Non-pigmented ciliary epithelial cell (primary cell): ENCODE results near the gene TMLHE.
"Not testable (repeated sequence)": the region's sequence is repeated elsewhere in the genome, so short reads cannot be mapped to it uniquely, and the experiment has no call there.

Experiments used
- DNase-seq: peaks from one replicate; pipeline ENCODE4 v3.0.0-alpha.2; 2010; ENCODE audit warnings: low read depth

Gene TMLHE

DNA sequence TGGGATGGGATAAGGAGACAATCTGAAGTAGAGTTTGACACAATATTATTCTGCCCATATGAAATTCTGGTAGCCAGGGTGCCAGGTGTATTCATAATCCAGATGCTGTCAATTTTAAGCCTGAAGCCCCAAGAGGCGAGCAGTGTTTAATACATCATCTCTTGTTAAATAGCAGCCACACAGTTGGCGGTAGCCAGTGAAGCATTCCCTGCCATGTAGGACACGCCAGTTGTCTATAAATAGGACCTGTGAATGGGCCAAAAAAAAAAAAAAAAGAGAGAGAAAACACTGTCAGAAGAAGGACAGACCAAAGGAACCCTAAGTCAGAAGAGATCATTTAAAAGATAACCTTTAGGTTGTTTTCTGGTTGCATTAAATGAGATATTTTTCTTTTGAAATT, 121.3 kb downstream of the TMLHE start:
- DNase-seq: not testable (repeated sequence)

DNA sequence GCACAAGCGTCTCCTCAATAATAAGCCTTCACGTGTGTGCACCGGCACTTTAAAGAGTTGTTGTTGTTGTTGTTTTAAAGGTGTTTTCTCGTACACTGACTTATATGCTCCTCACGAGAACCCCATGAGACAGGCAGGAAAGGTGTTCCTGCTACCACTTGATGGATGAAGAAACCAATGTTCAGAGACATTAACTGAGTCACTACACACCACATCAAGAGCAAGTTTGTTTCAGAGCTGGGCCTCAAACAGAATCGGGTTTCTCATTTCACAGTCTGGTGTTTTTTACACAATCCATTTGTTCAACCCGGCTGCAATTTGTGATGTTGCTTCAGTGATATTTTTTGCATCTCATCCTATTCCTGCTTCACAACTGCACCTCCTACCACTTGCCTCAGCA, 135.6 kb downstream of the TMLHE start:
- not testable (repeated sequence) for DNase-seq

GRCh38 chrX:155466269-155466938, 146.3 kb downstream of the TMLHE start:
- not testable (repeated sequence) for DNase-seq

- DNase-seq: not testable (repeated sequence)
Observed at GRCh38 chrX:155460501-155460900, 152.3 kb downstream of the TMLHE start.

- not testable (repeated sequence) for DNase-seq
Observed at GRCh38 chrX:155458471-155458870, 154.3 kb downstream of the TMLHE start, which contains the start of gene F8A3. TSS of gene F8A3 (minus strand) at chrX:155458620. CDS start at chrX:155458600, 20 bp downstream.

GRCh38 chrX:155457761-155458447, 154.8 kb downstream of the TMLHE start:
- DNase-seq: not testable (repeated sequence)

DNA sequence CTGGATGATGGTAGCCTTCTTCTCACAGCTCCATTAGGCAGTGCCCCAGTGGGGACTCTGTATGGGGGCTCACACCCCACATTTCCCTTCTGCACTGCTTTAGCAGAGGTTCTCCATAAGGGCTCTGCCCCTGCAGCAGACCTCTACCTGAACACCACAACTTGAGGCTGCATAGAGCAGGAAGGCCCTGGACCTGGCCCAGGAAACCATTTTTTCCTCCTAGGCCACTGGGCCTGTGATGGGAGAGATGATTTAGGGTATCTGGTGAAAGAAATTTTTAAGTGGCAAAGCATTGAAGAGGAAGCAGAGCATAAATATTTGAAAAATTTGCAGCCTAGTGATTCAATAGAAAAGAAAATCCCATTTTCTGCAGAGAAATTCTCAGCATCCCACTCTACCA, 171.7 kb downstream of the TMLHE start:
- no peak for DNase-seq
